GM21529 (cell line): ENCODE results near the gene AASDH.

Experiments
- ATAC-seq: cut with Tn5 transposase; IDR thresholded peaks from one replicate; pipeline ENCODE4 v1.9.1; 2021; ENCODE audit not compliant: unreplicated experiment

AASDH gene

GRCh38 chr4:56289934-56290333 lies 97.4 kb downstream of the AASDH start:
- no peak for ATAC-seq

GRCh38 chr4:56288663-56289062 lies 98.6 kb downstream of the AASDH start:
- no peak for ATAC-seq
